Aorta (tissue), 5 donors: ENCODE measurements around the gene GPSM3. TPM values are rescaled to one million over a fixed set of nuclear protein-coding genes. Genes with fewer than 3 reads are reported as not detected.
A peak's percentile ranks its signal among the peaks of the same experiment; 100 is the strongest.

Experiments used
- ATAC-seq: fragments of 200-7000 bp; cut with Tn5 transposase; one replicate; pipeline ENCODE4 v1.9.1; 2022; ENCODE audit warnings: moderate library complexity; ENCODE audit not compliant: low FRiP score
- DNase-seq, 2 donors: peaks; one replicate each; pipeline ENCODE4 v3.0.0-alpha.2; 2020
- H3K27ac ChIP-seq, 2 donors: one replicate each; pipeline ENCODE4 v1.5.1; 2013; ENCODE audit warnings: low read length in 2 of 2, mild to moderate bottlenecking in 2 of 2, moderate library complexity in 2 of 2, control low read depth in 1 of 2, inconsistent platforms in 1 of 2, low read depth in 1 of 2
- H3K27me3 ChIP-seq, 2 donors: one replicate each; pipeline ENCODE4 v1.6.1; 2013; ENCODE audit warnings: control low read depth in 1 of 2, low read length in 1 of 2, mild to moderate bottlenecking in 1 of 2, moderate library complexity in 1 of 2; ENCODE audit not compliant: insufficient read depth in 2 of 2, control insufficient read depth in 1 of 2
- H3K36me3 ChIP-seq, 2 donors: one replicate each; pipeline ENCODE4 v1.6.1; 2013; ENCODE audit warnings: control low read depth in 1 of 2, low read length in 1 of 2, mild to moderate bottlenecking in 1 of 2; ENCODE audit not compliant: insufficient read depth in 2 of 2, control insufficient read depth in 1 of 2
- H3K4me1 ChIP-seq, 2 donors: one replicate each; pipeline ENCODE4 v1.6.1; 2013; ENCODE audit warnings: low read length in 2 of 2, control low read depth in 1 of 2, mild to moderate bottlenecking in 1 of 2, moderate library complexity in 1 of 2; ENCODE audit not compliant: insufficient read depth in 2 of 2, control insufficient read depth in 1 of 2
- H3K4me3 ChIP-seq, 2 donors: one replicate each; pipeline ENCODE4 v1.5.1; 2013; ENCODE audit warnings: low read length in 2 of 2, control low read depth in 1 of 2, mild to moderate bottlenecking in 1 of 2
- H3K9me3 ChIP-seq: one replicate; pipeline ENCODE4 v1.6.1; 2013; ENCODE audit warnings: mild to moderate bottlenecking, low read length; ENCODE audit not compliant: control insufficient read depth
- WGBS, 2 donors: extraction: QIAGEN DNeasy Blood & Tissue Kit; methylation state at CpG; one replicate each; pipeline ENCODE4 v1.1.7; 2013; 5-methylcytosine and 5-hydroxymethylcytosine counted together
- intact Hi-C, 2 donors: fragments of 100-400 bp; cut with DNase I; formaldehyde crosslinking; loops; one replicate each; pipeline versions ENCODE4 v1.14.2 to v1.15.0; 2022
- polyA plus RNA-seq, 2 donors: library from polyadenylated mRNA; stranded (reverse); fragments of 200-250 nt; gene quantifications; one replicate each; pipeline ENCODE4 v1.2.3, GENCODE V29; 2013
- total RNA-seq, 2 donors: library from RNA; stranded (reverse); fragmentation: NEBNext Ultra II Directional; extraction: Animal tissue kit (Norgen Biotek cat#: 25700); gene quantifications; one replicate each; pipeline ENCODE4 v1.2.1, GENCODE V29; 2021
- donor health status: healthy with polysubstance abuse.
- donor health status: Bipolar disorder and iron deficiency.
- donor health status: DM: no; HTN: no; CAD: no.
- donor health status: DM: no; HTN: no; CAD: no.
- donor health status: DM: yes; HTN: yes; CAD: no.

GPSM3 gene
- total and polyA plus RNA-seq, 4 donors = 5.4 to 31.1 (median 23.2) TPM

- H3K36me3 ChIP-seq = no peaks in the 10 kb centered on the region
- DNase-seq = peak; percentile 41 to 69
- no peak for ATAC-seq
- no peaks in the 10 kb centered on the region for H3K9me3 ChIP-seq
- WGBS, 2 donors = 73 to 81% methylated on average over 10 of the region's 10 CpGs
- peaks cover 0 to 2% of the 10 kb centered on the region in 2 donors for H3K4me1 ChIP-seq
- H3K4me3 ChIP-seq = no peak overlapping the region
- intact Hi-C loops = loop anchor here in 1 of 2 donors (5.0 to 10.0 kb wide), 4 partner anchors 205 to 638 kb away; partner anchors contain the start of genes DDX39B, DXO and ZBTB12
- no peaks in the 10 kb centered on the region for H3K27me3 ChIP-seq
- H3K27ac ChIP-seq = no peak overlapping the region
Measured at GRCh38 chr6:32179766-32180405, 12.6 kb downstream of the GPSM3 start.

- H3K4me1 ChIP-seq = peaks cover 0 to 2% of the 10 kb centered on the region in 2 donors
- ATAC-seq = no peak
- 3 to 4% methylated on average over 24 of the region's 24 CpGs for WGBS, 2 donors
- DNase-seq = no peak
- no peaks in the 10 kb centered on the region for H3K9me3 ChIP-seq
- no peaks in the 10 kb centered on the region for H3K36me3 ChIP-seq
- intact Hi-C loops = loop anchor here in 1 of 2 donors (1.0 to 10.0 kb wide), 5 partner anchors 48 to 636 kb away; partner anchors contain the start of genes DDX39B, DXO, FKBPL and ZBTB12
- no peaks in the 10 kb centered on the region for H3K27me3 ChIP-seq
- peak overlapping the region in 1 of 2 donors; percentile 49 for H3K27ac ChIP-seq
- peak overlapping the region; percentile 45 to 54 for H3K4me3 ChIP-seq
Measured at GRCh38 chr6:32178547-32179440, 13.6 kb downstream of the GPSM3 start.

GRCh38 chr6:32177788-32178546 is 14.5 kb downstream of the GPSM3 start, which contains the start of gene RNF5:
Gene RNF5, plus strand, starts transcription at chr6:32178405. Its CDS starts 107 bp downstream, at chr6:32178512.
- no peaks in the 10 kb centered on the region for H3K36me3 ChIP-seq
- ATAC-seq (peak; percentile 93), DNase-seq (peak; percentile 95 to 98)
- H3K27ac ChIP-seq = peak within 1 kb of the TSS; percentile 95
- H3K4me3 ChIP-seq = peak within 1 kb of the TSS; percentile 45 to 54
- intact Hi-C loops = loop anchor here in 1 of 2 donors (1.0 to 10.0 kb wide), 6 partner anchors 23 to 636 kb away; partner anchors contain the start of genes DDX39B, DXO, FKBPL and PPT2
- no peaks in the 10 kb centered on the region for H3K27me3 ChIP-seq
- H3K4me1 ChIP-seq = peaks cover 0 to 2% of the 10 kb centered on the region in 2 donors
- 0% methylated on average over 33 of the region's 33 CpGs for WGBS, 2 donors
- no peaks in the 10 kb centered on the region for H3K9me3 ChIP-seq

- peak overlapping the region; percentile 95 for H3K27ac ChIP-seq
- 0 to 1% methylated on average over 20 of the region's 20 CpGs for whole genome bisulfite sequencing, 2 donors
- no peaks in the 10 kb centered on the region for H3K9me3 ChIP-seq
- ATAC-seq = peak; percentile 45
- intact Hi-C loops = loop anchor here in 1 of 2 donors (2.0 to 10.0 kb wide), 5 partner anchors 22 to 635 kb away; partner anchors contain the start of genes DDX39B, DXO, PPT2 and ZBTB12
- no peaks in the 10 kb centered on the region for H3K36me3 ChIP-seq
- no peaks in the 10 kb centered on the region for H3K27me3 ChIP-seq
- H3K4me3 ChIP-seq = peak overlapping the region; percentile 44 to 45
- DNase-seq = no peak
- peaks cover 0 to 2% of the 10 kb centered on the region in 2 donors for H3K4me1 ChIP-seq
Measured at GRCh38 chr6:32177183-32177787, 15.2 kb downstream of the GPSM3 start.

- peak overlapping the region; percentile 44 to 45 for H3K4me3 ChIP-seq
- no peaks in the 10 kb centered on the region for H3K36me3 ChIP-seq
- DNase-seq (peak; percentile 17 to 32), ATAC-seq (no peak)
- H3K9me3 ChIP-seq = no peaks in the 10 kb centered on the region
- intact Hi-C loops = loop anchor here in 1 of 2 donors (2.0 to 10.0 kb wide), 5 partner anchors 22 to 634 kb away; partner anchors contain the start of genes DDX39B, DXO, PPT2 and ZBTB12
- peaks cover 0 to 2% of the 10 kb centered on the region in 2 donors for H3K4me1 ChIP-seq
- no peaks in the 10 kb centered on the region for H3K27me3 ChIP-seq
- WGBS, 2 donors = 5 to 11% methylated on average over 5 of the region's 5 CpGs
- peak overlapping the region; percentile 95 for H3K27ac ChIP-seq
Measured at GRCh38 chr6:32176476-32177182, 15.8 kb downstream of the GPSM3 start.

DNA sequence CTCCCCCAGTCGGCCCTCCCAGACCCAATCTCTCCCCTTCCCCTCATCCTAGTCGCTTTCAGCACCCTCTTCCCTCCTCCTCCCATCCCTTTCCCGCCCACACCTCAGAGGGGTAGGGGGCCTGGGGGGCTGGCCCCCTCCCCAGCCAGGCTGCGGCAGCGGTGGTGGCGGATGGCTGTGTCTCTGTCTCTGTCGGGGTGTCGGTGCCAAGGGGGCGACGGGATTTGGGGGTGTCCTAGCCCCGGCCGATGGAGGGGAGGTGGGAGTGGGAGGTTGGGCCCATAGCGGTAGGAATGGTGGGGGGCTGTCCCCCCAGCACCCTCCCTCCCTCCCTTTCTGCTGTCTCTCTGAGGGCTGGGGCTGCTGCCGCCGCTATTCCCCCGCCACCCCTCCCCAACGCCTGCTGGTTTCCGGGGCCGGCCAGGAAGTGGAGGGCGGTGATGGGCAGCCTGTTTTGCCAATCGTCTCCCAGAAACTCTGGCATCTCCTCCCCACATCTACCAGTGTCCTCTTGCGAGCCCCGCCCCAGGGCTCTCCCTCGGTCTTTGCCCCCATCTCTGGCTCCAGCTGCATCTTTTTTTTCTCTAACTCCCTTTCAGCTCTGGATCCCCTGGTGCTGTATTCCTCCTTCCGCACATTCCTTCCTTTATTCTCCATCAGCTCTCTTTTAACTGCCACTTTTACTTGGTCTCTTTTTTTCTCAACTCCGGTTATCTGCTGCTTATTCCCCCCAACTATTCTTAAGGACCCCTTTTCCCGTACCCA is 16.6 kb downstream of the GPSM3 start, which contains the start of gene AGPAT1:
Gene AGPAT1, minus strand, starts transcription at position 374 of the 765 bp plus-strand sequence. CDS start 4,588 bp downstream, outside the sequence.
- peak; percentile 98 to 99 for DNase-seq
- H3K9me3 ChIP-seq = no peaks in the 10 kb centered on the region
- H3K4me3 ChIP-seq = peak within 1 kb of the TSS; percentile 94 to 95
- WGBS, 2 donors = 0 to 1% methylated on average over 19 to 27 of the region's 27 CpGs
- intact Hi-C loops = loop anchor here in 1 of 2 donors (2.0 to 10.0 kb wide), 5 partner anchors 21 to 634 kb away; partner anchors contain the start of genes DDX39B, DXO, PPT2 and ZBTB12
- no peaks in the 10 kb centered on the region for H3K27me3 ChIP-seq
- H3K36me3 ChIP-seq = no peaks in the 10 kb centered on the region
- peak; percentile 84 for ATAC-seq
- H3K27ac ChIP-seq = peak within 1 kb of the TSS; percentile 95
- peaks cover 0 to 2% of the 10 kb centered on the region in 2 donors for H3K4me1 ChIP-seq

DNA sequence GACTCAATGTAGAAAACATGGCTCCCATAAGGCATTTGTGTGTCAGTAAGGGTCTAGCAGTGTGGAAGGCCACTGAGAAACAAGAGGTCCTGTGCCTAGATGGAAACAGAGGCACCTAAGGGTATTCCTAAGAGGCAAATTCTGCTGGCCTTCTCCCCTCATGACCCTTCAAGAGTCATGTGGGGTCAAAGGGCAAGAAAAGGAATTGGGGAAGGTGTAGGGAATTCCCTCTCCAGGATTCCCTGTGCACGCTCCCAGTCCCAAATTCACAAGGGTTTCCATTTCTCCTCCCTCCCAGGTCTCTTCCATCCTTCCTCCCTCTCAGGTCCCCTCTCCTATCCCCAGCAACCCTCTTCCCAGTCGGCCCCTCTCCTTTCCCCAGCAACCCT is 17.1 kb downstream of the GPSM3 start:
- ATAC-seq (no peak), DNase-seq (peak in 1 of 2 donors; percentile 0)
- intact Hi-C loops = loop anchor here in 1 of 2 donors (5.0 to 10.0 kb wide), 4 partner anchors 201 to 633 kb away; partner anchors contain the start of genes DDX39B, DXO and ZBTB12
- Histone ChIP-seq H3K4me1 (peaks cover 0 to 2% of the 10 kb centered on the region in 2 donors), H3K27me3 (no peaks in the 10 kb centered on the region), H3K36me3 (no peaks in the 10 kb centered on the region), H3K9me3 (no peaks in the 10 kb centered on the region), H3K4me3 (peak overlapping the region; percentile 94 to 95), H3K27ac (peak overlapping the region in 1 of 2 donors; percentile 68)
- WGBS, 2 donors = 0 to 5% methylated on average over 2 of the region's 2 CpGs
